Neural cell (in vitro differentiated cells): Measurements from ENCODE around the gene LIX1L. TPM values are rescaled to one million over a fixed set of nuclear protein-coding genes. Genes with fewer than 3 reads are reported as not detected.

Source experiments
- H2AFZ ChIP-seq: fragments of 200-600, 300-800 bp; sonication (generic), shearing (Covaris generic); 2 replicates; pipeline ENCODE4 v1.6.0; 2014; ENCODE audit warnings: low read depth, mild to moderate bottlenecking, antibody characterized with exemption, low read length, moderate library complexity
- H3F3A ChIP-seq: fragments of 200-600 bp; shearing (Covaris generic); 2 replicates; pipeline ENCODE4 v1.6.1; 2016; ENCODE audit warnings: mild to moderate bottlenecking, moderate library complexity, mixed read lengths, antibody characterized with exemption, low read length; ENCODE audit not compliant: insufficient read depth, poor library complexity, severe bottlenecking
- H3K27ac ChIP-seq: fragments of 200-600, 300-800 bp; sonication (generic), shearing (Covaris generic); 2 replicates; pipeline ENCODE4 v1.5.1; 2014; ENCODE audit warnings: mild to moderate bottlenecking, low read length, moderate library complexity
- H3K27me3 ChIP-seq: fragments of 300-800, 200-600 bp; sonication (generic), shearing (Covaris generic); 2 replicates; pipeline ENCODE4 v1.6.0; 2014; ENCODE audit warnings: mild to moderate bottlenecking, low read depth, low read length, moderate library complexity; ENCODE audit not compliant: insufficient read depth
- H3K36me3 ChIP-seq: fragments of 300-800, 200-600 bp; sonication (generic), shearing (Covaris generic); 2 replicates; pipeline ENCODE4 v1.5.1; 2014; ENCODE audit warnings: mild to moderate bottlenecking, antibody characterized with exemption, low read length, moderate library complexity; ENCODE audit not compliant: insufficient read depth
- H3K4me2 ChIP-seq: fragments of 300-800, 200-600 bp; sonication (generic), shearing (Covaris generic); 2 replicates; pipeline ENCODE4 v1.6.0; 2014; ENCODE audit warnings: mild to moderate bottlenecking, low read length
- H3K4me3 ChIP-seq: fragments of 300-800, 200-600 bp; sonication (generic), shearing (Covaris generic); 2 replicates; pipeline ENCODE4 v1.5.1; 2014; ENCODE audit warnings: mild to moderate bottlenecking, low read length, moderate library complexity
- H3K79me2 ChIP-seq: fragments of 200-600 bp; shearing (Covaris generic); replicated peaks from 2 replicates; pipeline ENCODE4 v1.6.0; 2014; ENCODE audit warnings: mild to moderate bottlenecking, low read length, moderate library complexity; ENCODE audit not compliant: insufficient read depth
- H3K9ac ChIP-seq: fragments of 300-800, 200-600 bp; sonication (generic), shearing (Covaris generic); 2 replicates; pipeline ENCODE4 v1.6.1; 2016; ENCODE audit warnings: mild to moderate bottlenecking, low read length, mixed read lengths
- H3K9me2 ChIP-seq: fragments of 200-600 bp; shearing (Covaris generic); 2 replicates; pipeline ENCODE4 v1.6.1; 2016; ENCODE audit warnings: mild to moderate bottlenecking, low read length, mixed read lengths; ENCODE audit not compliant: insufficient read depth
- H3K9me3 ChIP-seq: fragments of 200-600, 300-800 bp; sonication (generic), shearing (Covaris generic); 2 replicates; pipeline ENCODE4 v1.6.1; 2016; ENCODE audit warnings: mild to moderate bottlenecking, mixed run types, low read length, moderate library complexity, mixed read lengths
- H4K20me1 ChIP-seq: fragments of 200-600 bp; shearing (Covaris generic); 2 replicates; pipeline ENCODE4 v1.6.1; 2016; ENCODE audit warnings: mild to moderate bottlenecking, mixed run types; ENCODE audit not compliant: insufficient read depth
- CTCF ChIP-seq: fragments of 450-650 bp; IDR thresholded peaks from 2 replicates; pipeline ENCODE4 v1.5.1; 2014; ENCODE audit warnings: antibody characterized with exemption, mild to moderate bottlenecking, moderate library complexity; ENCODE audit not compliant: poor library complexity, severe bottlenecking
- EP300 ChIP-seq: fragments of 450-650 bp; conservative IDR thresholded peaks from 2 replicates; pipeline ENCODE4 v1.6.1; 2014; ENCODE audit warnings: antibody characterized with exemption, mild to moderate bottlenecking, moderate library complexity; ENCODE audit not compliant: poor library complexity, severe bottlenecking
- EZH2 ChIP-seq: fragments of 200-600, 300-800 bp; shearing (Covaris generic), sonication (generic); IDR thresholded peaks from 2 replicates; pipeline ENCODE4 v1.6.1; 2014; ENCODE audit warnings: antibody characterized with exemption, low read length, borderline replicate concordance, mild to moderate bottlenecking; ENCODE audit not compliant: insufficient read depth, poor library complexity, severe bottlenecking
- MXI1 ChIP-seq: fragments of 450-650 bp; conservative IDR thresholded peaks from 2 replicates; pipeline ENCODE4 v1.6.1; 2014; ENCODE audit warnings: antibody characterized with exemption, mild to moderate bottlenecking; ENCODE audit not compliant: poor library complexity, severe bottlenecking
- POLR2AphosphoS5 ChIP-seq: IDR thresholded peaks from 2 replicates; pipeline ENCODE4 v1.6.1; 2012
- RAD21 ChIP-seq: fragments of 450-650 bp; conservative IDR thresholded peaks from 2 replicates; pipeline ENCODE4 v1.6.1; 2014; ENCODE audit warnings: antibody characterized with exemption, mild to moderate bottlenecking, moderate library complexity
- SMC3 ChIP-seq: fragments of 450-650 bp; conservative IDR thresholded peaks from 2 replicates; pipeline ENCODE4 v1.6.1; 2014; ENCODE audit warnings: antibody characterized with exemption, mild to moderate bottlenecking, moderate library complexity; ENCODE audit not compliant: poor library complexity
- TAF1 ChIP-seq: IDR thresholded peaks from 2 replicates; pipeline ENCODE4 v1.6.1; 2012; ENCODE audit warnings: low read depth
- polyA plus RNA-seq: library from polyadenylated mRNA; depleted of rRNA; stranded (reverse); fragments of >200 nt; gene quantifications from 2 replicates; pipeline ENCODE4 v1.2.3, GENCODE V29; 2014
- TF ChIP-seq, protein P1 (sequence below): IDR thresholded peaks from 2 replicates; pipeline ENCODE4 v1.6.1; 2012; ENCODE audit warnings: borderline replicate concordance

The LIX1L gene
- polyA plus RNA-seq, 1 donor from 2014 or later = 17.0 TPM

DNA sequence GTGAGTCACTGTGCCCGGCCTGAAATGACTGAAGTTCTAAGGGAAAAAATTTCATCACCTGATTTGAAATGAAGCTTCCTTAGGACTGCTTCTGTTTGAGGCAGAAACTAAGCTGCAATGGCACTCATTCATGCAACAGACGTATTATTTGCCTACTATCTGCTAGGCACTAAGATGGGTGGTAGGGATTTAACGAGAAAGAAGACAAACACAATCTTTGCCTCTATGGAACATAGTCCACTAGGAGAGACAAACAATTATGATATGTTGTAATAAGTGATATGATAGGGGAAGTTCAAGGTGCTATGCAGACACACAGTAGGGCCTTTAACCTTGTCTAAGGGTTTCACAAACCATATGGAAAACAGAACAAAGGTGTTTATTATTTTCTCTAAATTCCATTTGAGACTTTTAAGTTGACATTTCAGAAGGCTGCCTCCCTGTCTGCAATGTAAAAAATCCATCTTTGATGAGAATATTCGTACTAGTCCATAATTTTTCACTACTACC, 11.3 kb downstream of the LIX1L start:
- no peaks in the 10 kb centered on the region for H3K79me2 ChIP-seq
- no peaks in the 10 kb centered on the region for H3K36me3 ChIP-seq
- no peaks in the 10 kb centered on the region for H3F3A ChIP-seq
- no peaks in the 10 kb centered on the region for H3K27me3 ChIP-seq
- no peak overlapping the region for H3K27ac ChIP-seq
- no peak overlapping the region for H2AFZ ChIP-seq
- no peaks in the 10 kb centered on the region for H4K20me1 ChIP-seq
- H3K9me2 ChIP-seq = no peaks in the 10 kb centered on the region
- TF ChIP-seq, protein P1, sequence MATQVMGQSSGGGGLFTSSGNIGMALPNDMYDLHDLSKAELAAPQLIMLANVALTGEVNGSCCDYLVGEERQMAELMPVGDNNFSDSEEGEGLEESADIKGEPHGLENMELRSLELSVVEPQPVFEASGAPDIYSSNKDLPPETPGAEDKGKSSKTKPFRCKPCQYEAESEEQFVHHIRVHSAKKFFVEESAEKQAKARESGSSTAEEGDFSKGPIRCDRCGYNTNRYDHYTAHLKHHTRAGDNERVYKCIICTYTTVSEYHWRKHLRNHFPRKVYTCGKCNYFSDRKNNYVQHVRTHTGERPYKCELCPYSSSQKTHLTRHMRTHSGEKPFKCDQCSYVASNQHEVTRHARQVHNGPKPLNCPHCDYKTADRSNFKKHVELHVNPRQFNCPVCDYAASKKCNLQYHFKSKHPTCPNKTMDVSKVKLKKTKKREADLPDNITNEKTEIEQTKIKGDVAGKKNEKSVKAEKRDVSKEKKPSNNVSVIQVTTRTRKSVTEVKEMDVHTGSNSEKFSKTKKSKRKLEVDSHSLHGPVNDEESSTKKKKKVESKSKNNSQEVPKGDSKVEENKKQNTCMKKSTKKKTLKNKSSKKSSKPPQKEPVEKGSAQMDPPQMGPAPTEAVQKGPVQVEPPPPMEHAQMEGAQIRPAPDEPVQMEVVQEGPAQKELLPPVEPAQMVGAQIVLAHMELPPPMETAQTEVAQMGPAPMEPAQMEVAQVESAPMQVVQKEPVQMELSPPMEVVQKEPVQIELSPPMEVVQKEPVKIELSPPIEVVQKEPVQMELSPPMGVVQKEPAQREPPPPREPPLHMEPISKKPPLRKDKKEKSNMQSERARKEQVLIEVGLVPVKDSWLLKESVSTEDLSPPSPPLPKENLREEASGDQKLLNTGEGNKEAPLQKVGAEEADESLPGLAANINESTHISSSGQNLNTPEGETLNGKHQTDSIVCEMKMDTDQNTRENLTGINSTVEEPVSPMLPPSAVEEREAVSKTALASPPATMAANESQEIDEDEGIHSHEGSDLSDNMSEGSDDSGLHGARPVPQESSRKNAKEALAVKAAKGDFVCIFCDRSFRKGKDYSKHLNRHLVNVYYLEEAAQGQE = no peak
- no peak for TF ChIP-seq SMC3
- no peak for TF ChIP-seq TAF1
- no peaks in the 10 kb centered on the region for H3K9me3 ChIP-seq
- no peak overlapping the region for H3K4me3 ChIP-seq
- H3K9ac ChIP-seq = no peak overlapping the region
- H3K4me2 ChIP-seq = no peak overlapping the region

GRCh38 chr1:145944532-145944931, 13.3 kb downstream of the LIX1L start:
- no peaks in the 10 kb centered on the region for H3K79me2 ChIP-seq
- H3K9me2 ChIP-seq = no peaks in the 10 kb centered on the region
- H3K27ac ChIP-seq = no peak overlapping the region
- H3K36me3 ChIP-seq = no peaks in the 10 kb centered on the region
- no peak overlapping the region for H3K4me2 ChIP-seq
- no peaks in the 10 kb centered on the region for H3K9me3 ChIP-seq
- H3K4me3 ChIP-seq = no peak overlapping the region
- TF ChIP-seq CTCF = no peak
- no peak for TF ChIP-seq EP300
- no peak for TF ChIP-seq TAF1
- TF ChIP-seq POLR2AphosphoS5 = no peak
- TF ChIP-seq EZH2 = no peak
- TF ChIP-seq, protein P1 = no peak
- no peak for TF ChIP-seq MXI1
- no peak for TF ChIP-seq RAD21
- no peak for TF ChIP-seq SMC3
- no peaks in the 10 kb centered on the region for H4K20me1 ChIP-seq
- no peak overlapping the region for H3K9ac ChIP-seq
- H3K27me3 ChIP-seq = no peaks in the 10 kb centered on the region
- no peaks in the 10 kb centered on the region for H3F3A ChIP-seq
- H2AFZ ChIP-seq = no peak overlapping the region
